NCI-H446 (cell line): Measurements from ENCODE around the gene ATXN7L3B.
"Not testable (repeated sequence)": the region's sequence is repeated elsewhere in the genome, so short reads cannot be mapped to it uniquely, and the experiment has no call there.

Experiments used
- DNase-seq, 2 experiments: peaks; one replicate each; lab custom pipeline; 2025; lab: John Stamatoyannopoulos, UW

ATXN7L3B gene

GRCh38 chr12:74537707-74538385 is at the start of gene ATXN7L3B:
ATXN7L3B (plus strand) TSS chr12:74537835; CDS start chr12:74538113, 278 bp downstream.
- DNase-seq, result peak; percentile 83 to 96

- DNase-seq, result no peak
Observed at GRCh38 chr12:74488134-74488533, 49.5 kb upstream of the ATXN7L3B start.

GRCh38 chr12:74489543-74489942 is 48.1 kb upstream of the ATXN7L3B start:
- no peak for DNase-seq

GRCh38 chr12:74490390-74491064 is 47.1 kb upstream of the ATXN7L3B start:
- DNase-seq, result no peak

- DNase-seq, result no peak
Observed at GRCh38 chr12:74491374-74491773, 46.3 kb upstream of the ATXN7L3B start.

- DNase-seq, result no peak
Observed at GRCh38 chr12:74499192-74499591, 38.4 kb upstream of the ATXN7L3B start.

GRCh38 chr12:74508873-74509657 is 28.6 kb upstream of the ATXN7L3B start:
- DNase-seq, result not testable (repeated sequence)

- no peak for DNase-seq
Observed at GRCh38 chr12:74509886-74510285, 27.7 kb upstream of the ATXN7L3B start.

GRCh38 chr12:74514098-74514872 is 23.4 kb upstream of the ATXN7L3B start:
- no peak for DNase-seq

- DNase-seq, result no peak
Observed at GRCh38 chr12:74515849-74516248, 21.8 kb upstream of the ATXN7L3B start.

- no peak for DNase-seq
Observed at GRCh38 chr12:74526535-74526934, 11.1 kb upstream of the ATXN7L3B start.

- DNase-seq, result no peak
Observed at GRCh38 chr12:74527491-74527890, 10.1 kb upstream of the ATXN7L3B start.

GRCh38 chr12:74530676-74531075 is 7.0 kb upstream of the ATXN7L3B start:
- DNase-seq, result no peak

GRCh38 chr12:74535536-74535935 is 2.1 kb upstream of the ATXN7L3B start:
- DNase-seq, result no peak

GRCh38 chr12:74537126-74537706 is 419 bp upstream of the ATXN7L3B start:
- DNase-seq, result peak; percentile 56 to 78

- DNase-seq, result no peak
Observed at GRCh38 chr12:74538491-74539258, 1.0 kb downstream of the ATXN7L3B start.

GRCh38 chr12:74539261-74539660 is 1.6 kb downstream of the ATXN7L3B start:
- DNase-seq, result no peak

- DNase-seq, result no peak
Observed at GRCh38 chr12:74539765-74540526, 2.3 kb downstream of the ATXN7L3B start.

- DNase-seq, result no peak
Observed at GRCh38 chr12:74541074-74541473, 3.4 kb downstream of the ATXN7L3B start.

GRCh38 chr12:74547249-74547648 is 9.6 kb downstream of the ATXN7L3B start:
- DNase-seq, result no peak
